Osteocyte (in vitro differentiated cells): ENCODE data around the gene ZNHIT2. TPM values are rescaled to one million over a fixed set of nuclear protein-coding genes. Genes with fewer than 3 reads are reported as not detected.
A peak's percentile ranks its signal among the peaks of the same experiment; 100 is the strongest.

Experiments
- DNase-seq: peaks from one replicate; pipeline ENCODE4 v3.0.0; 2021; ENCODE audit warnings: mixed read lengths; ENCODE audit not compliant: unreplicated experiment; ENCODE audit errors: extremely low spot score
- H3K27ac Mint-ChIP-seq: one replicate; pipeline ENCODE4 v1.8.0; 2021; ENCODE audit warnings: mild to moderate bottlenecking, mixed read lengths; ENCODE audit not compliant: unreplicated experiment
- H3K27me3 Mint-ChIP-seq: one replicate; pipeline ENCODE4 v1.8.0; 2021; ENCODE audit warnings: mixed read lengths; ENCODE audit not compliant: unreplicated experiment
- H3K36me3 Mint-ChIP-seq: one replicate; pipeline ENCODE4 v1.8.0; 2021; ENCODE audit warnings: mixed read lengths; ENCODE audit not compliant: unreplicated experiment
- H3K4me1 Mint-ChIP-seq: one replicate; pipeline ENCODE4 v1.8.0; 2021; ENCODE audit warnings: mixed read lengths; ENCODE audit not compliant: unreplicated experiment
- H3K4me3 Mint-ChIP-seq: one replicate; pipeline ENCODE4 v1.8.0; 2021; ENCODE audit warnings: mild to moderate bottlenecking, moderate library complexity, mixed read lengths; ENCODE audit not compliant: unreplicated experiment
- H3K9me3 Mint-ChIP-seq: one replicate; pipeline ENCODE4 v1.8.0; 2021; ENCODE audit warnings: mixed read lengths; ENCODE audit not compliant: unreplicated experiment
- total RNA-seq: library from RNA; stranded (reverse); gene quantifications from 2 replicates; pipeline ENCODE4 v1.2.1, GENCODE V29; 2021
- TF ChIP-seq, protein P1 (sequence below): fragments of 200-600 bp; sonication (generic); IDR thresholded peaks from 2 replicates; pipeline ENCODE4 v1.5.0; 2021; ENCODE audit warnings: antibody characterized with exemption, mild to moderate bottlenecking, moderate library complexity

The ZNHIT2 gene
- total RNA-seq, 1 donor from 2014 or later: 9.0 TPM

DNA sequence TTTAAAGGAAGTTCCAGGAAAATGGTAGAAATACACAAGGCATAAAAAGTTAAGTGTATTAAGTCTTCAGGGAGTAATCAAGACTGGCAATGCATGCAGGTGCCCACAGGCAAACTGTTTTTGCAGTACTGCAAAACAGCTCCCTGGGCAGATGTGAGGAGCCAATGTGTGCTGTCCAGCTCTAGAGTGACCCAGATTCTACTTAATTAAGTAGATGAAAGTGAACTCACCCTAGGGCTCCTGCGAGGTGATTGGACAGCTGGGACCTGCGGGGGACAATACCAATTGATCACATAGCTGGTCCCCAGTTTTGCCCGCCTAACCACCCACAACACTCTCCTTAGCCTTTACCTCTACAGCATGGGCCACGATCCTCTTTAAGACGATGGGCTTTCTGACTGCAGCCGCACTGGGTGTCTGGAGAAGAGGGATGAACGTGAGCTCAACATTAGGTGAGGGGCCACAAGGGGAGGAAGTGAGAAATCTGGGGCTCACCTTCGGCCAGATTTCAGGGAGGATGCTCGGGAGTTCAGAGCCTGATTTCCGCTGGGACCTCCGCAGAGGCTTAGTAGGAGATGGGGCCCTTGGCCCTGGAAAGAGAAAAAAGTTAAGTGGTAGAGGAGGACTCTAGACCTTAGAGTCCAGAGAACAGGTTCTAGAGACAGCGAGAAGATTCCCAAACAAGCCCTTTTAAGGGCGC is 34.2 kb downstream of the ZNHIT2 start:
- Mint-ChIP-seq H3K9me3 (no peaks in the 10 kb centered on the region), H3K4me3 (peak overlapping the region; percentile 93), H3K36me3 (peaks cover 5% of the 10 kb centered on the region), H3K27ac (peak overlapping the region; percentile 97), H3K27me3 (no peaks in the 10 kb centered on the region), H3K4me1 (peaks cover 28% of the 10 kb centered on the region)
- no peak for DNase-seq
- TF ChIP-seq, protein P1, sequence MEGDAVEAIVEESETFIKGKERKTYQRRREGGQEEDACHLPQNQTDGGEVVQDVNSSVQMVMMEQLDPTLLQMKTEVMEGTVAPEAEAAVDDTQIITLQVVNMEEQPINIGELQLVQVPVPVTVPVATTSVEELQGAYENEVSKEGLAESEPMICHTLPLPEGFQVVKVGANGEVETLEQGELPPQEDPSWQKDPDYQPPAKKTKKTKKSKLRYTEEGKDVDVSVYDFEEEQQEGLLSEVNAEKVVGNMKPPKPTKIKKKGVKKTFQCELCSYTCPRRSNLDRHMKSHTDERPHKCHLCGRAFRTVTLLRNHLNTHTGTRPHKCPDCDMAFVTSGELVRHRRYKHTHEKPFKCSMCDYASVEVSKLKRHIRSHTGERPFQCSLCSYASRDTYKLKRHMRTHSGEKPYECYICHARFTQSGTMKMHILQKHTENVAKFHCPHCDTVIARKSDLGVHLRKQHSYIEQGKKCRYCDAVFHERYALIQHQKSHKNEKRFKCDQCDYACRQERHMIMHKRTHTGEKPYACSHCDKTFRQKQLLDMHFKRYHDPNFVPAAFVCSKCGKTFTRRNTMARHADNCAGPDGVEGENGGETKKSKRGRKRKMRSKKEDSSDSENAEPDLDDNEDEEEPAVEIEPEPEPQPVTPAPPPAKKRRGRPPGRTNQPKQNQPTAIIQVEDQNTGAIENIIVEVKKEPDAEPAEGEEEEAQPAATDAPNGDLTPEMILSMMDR: no peak

GRCh38 chr11:65078786-65079342 is 38.6 kb downstream of the ZNHIT2 start:
- no peaks in the 10 kb centered on the region for H3K9me3 Mint-ChIP-seq
- H3K36me3 Mint-ChIP-seq: no peaks in the 10 kb centered on the region
- no peaks in the 10 kb centered on the region for H3K27me3 Mint-ChIP-seq
- DNase-seq: no peak
- peaks cover 12% of the 10 kb centered on the region for H3K4me1 Mint-ChIP-seq
- no peak overlapping the region for H3K4me3 Mint-ChIP-seq
- no peak overlapping the region for H3K27ac Mint-ChIP-seq
- TF ChIP-seq, protein P1: no peak

DNA sequence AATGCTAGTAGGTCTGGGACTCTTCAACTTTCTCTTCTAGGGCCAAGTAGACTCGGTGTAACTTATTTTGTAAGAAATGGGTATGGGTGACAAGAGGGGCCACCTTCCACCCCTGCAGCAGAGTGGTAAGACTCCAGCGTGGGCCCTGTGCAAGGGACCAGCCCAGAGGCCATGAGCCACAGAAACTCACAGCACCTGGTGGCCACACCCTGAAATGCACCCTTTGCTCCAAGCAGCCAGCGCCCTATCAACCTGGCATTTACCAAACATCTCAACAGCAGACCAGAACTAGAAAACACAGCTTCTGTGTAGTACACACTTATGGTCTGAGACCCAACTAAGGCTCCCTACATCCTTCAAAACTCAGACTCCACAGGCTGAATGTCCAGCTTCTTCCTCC is 39.4 kb downstream of the ZNHIT2 start:
- no peaks in the 10 kb centered on the region for H3K9me3 Mint-ChIP-seq
- TF ChIP-seq, protein P1: peak; percentile 45
- no peak overlapping the region for H3K27ac Mint-ChIP-seq
- peaks cover 7% of the 10 kb centered on the region for H3K4me1 Mint-ChIP-seq
- no peaks in the 10 kb centered on the region for H3K27me3 Mint-ChIP-seq
- no peaks in the 10 kb centered on the region for H3K36me3 Mint-ChIP-seq
- no peak overlapping the region for H3K4me3 Mint-ChIP-seq
- DNase-seq: no peak

DNA sequence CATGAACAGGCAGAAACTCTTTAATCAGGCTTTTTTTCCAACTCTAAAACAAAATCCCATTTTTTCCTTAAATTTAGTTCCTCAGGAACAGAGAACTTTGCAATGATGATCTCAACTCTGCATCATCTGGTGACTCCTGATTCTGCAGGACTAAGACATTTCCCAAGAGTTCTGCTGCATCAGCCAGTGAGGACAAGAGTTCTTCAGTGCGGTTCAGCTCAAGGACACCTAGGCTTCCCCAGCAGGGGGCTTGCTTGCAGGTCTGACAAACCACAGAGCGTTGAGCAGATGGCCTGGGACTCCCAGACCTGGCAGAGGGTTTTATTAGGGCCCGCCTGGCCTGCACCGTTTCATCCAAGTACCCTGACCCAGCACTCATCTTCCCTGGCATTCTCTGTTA is 40.0 kb downstream of the ZNHIT2 start:
- Mint-ChIP-seq H3K9me3 (no peaks in the 10 kb centered on the region), H3K4me3 (no peak overlapping the region), H3K36me3 (no peaks in the 10 kb centered on the region), H3K27ac (no peak overlapping the region), H3K4me1 (no peaks in the 10 kb centered on the region), H3K27me3 (no peaks in the 10 kb centered on the region)
- no peak for DNase-seq
- TF ChIP-seq, protein P1: no peak

DNA sequence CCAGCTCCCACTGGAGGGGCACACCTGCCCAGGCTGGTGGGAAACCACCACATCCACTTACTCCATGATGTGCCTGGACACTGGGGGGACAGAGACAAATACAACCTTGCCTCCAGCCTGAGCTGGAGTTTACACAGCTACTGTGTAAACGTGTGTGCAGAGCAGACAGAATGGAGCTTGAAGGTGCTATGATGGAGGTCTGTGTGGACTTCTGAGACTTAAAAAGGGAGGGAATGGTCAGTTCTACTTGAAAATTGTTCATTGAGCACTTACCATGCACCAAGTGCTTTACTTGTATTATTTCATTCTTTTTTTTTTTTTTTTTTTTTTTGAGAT is 44.9 kb downstream of the ZNHIT2 start:
- Mint-ChIP-seq H3K27me3 (no peaks in the 10 kb centered on the region), H3K36me3 (no peaks in the 10 kb centered on the region)
- DNase-seq: no peak

More for the DNA sequence above, 44.9 kb downstream of the ZNHIT2 start:
- Mint-ChIP-seq H3K4me3 (no peak overlapping the region), H3K27ac (no peak overlapping the region), H3K9me3 (no peaks in the 10 kb centered on the region), H3K4me1 (no peaks in the 10 kb centered on the region)
- TF ChIP-seq, protein P1: no peak
